ENCODE results near the gene SLIT3.
A peak's percentile ranks its signal among the peaks of the same experiment; 100 is the strongest.

The SLIT3 gene

DNA sequence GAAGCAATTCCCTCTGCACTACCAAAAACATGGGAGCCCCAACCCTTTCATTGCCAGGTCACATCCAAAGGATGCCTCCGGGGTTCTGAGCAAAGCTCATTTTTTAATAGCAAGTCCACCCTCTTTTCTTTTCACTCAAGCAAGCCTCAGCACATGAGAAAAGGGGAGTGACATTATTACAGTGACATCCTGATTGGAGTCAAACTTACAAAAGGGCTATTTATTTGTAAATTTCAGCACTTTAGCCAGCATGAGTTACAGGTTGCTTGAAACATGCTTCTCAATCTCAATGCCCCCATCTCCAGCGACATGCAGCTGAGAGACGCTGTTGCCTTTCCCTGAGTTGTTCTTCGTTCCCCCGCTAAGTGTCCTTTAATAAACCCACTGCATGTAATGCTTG lies 483.3 kb downstream of the SLIT3 start:
- no peak for DNase-seq
- TF ChIP-seq GATA1 (IDR thresholded peaks at IDR 0.05; ENCODE audit: low read depth, low read length): no peak
- no peak for TF ChIP-seq POLR2A (IDR thresholded peaks at IDR 0.05; ENCODE audit: low read length)

DNA sequence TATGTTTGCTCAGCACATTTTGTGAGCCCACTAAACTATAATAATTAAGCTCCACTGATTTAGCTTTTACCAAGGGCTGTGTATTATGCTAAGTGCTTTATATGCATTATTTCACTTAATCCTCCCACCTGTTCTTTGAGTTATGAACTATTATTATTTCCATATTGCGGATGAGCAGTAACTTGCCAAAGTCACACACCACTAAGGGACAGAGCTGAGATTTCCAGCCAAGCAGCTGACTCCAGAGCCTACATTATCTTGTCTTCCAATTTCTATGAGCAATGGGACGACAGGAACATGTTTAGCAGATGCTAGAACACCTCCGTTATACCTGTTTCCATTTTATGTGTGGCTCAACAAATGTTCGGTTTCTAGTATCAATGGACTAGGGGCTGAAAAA lies 484.3 kb downstream of the SLIT3 start:
- no peak for TF ChIP-seq GATA1 (IDR thresholded peaks at IDR 0.05; ENCODE audit: low read depth, low read length)
- TF ChIP-seq POLR2A (IDR thresholded peaks at IDR 0.05; ENCODE audit: low read length): no peak
- no peak for DNase-seq

DNA sequence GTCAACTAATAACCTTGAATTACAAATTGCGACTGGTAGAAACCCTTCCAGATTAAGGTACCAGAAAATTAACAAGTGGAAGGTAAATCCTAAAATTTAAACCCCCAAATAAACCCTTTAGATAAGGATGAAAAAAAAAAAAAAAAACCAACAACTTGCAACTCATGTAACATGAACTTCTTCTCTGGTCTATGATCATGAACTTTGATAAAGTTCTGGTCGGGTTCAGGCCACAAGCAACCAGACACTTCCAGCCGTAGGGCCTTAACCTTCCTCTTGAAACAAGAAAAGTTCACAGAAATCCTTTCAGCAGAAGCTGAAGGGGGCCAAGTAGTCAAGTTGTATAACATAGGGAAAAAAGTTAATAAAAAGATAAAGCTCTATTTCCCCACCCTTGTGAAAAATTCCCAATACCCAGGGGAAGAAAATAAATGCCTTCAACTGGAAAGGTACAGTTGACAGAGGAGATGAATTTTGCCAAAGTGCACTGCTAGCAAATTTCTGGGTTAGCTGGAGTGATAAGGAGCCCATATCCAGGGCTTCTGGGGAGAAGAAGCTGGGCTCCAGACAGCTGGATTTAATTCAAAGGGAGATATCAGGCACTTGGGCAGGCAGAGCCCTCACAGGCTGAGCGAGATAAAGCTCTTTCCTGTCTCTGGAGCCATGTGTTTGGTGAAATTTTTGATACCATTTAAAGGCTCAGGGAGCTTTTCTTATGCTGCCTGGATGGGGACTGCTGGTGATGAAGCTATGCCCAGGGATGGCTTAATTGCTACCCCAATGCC lies 487.6 kb downstream of the SLIT3 start:
- peak; percentile 90 to 96 for DNase-seq
- TF ChIP-seq GATA1 (IDR thresholded peaks at IDR 0.05; ENCODE audit: low read depth, low read length) (peak; percentile 71), POLR2A (IDR thresholded peaks at IDR 0.05; ENCODE audit: low read length) (peak; percentile 38)

DNA sequence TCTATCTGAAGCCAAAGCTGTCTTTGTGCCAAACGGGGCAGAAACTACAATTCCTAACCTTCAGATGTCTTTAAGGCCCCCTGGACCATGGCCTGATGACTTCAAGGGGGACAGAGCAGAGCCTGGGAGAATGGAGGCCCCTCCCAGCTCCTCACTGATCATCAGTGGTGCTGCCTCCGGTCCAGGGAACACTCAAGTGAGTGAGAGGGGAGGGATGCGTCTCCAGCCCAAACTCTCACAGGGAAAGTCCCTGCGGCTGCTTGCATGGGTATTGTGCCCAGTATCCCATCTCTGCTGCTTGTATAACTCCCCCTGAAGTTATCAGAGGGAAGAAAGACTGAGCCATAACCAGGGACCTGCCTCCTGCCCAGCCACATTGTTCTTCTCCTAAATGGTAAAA lies 490.3 kb downstream of the SLIT3 start:
- TF ChIP-seq GATA1 (IDR thresholded peaks at IDR 0.05; ENCODE audit: low read depth, low read length): no peak
- no peak for TF ChIP-seq POLR2A (IDR thresholded peaks at IDR 0.05; ENCODE audit: low read length)
- no peak for DNase-seq

DNA sequence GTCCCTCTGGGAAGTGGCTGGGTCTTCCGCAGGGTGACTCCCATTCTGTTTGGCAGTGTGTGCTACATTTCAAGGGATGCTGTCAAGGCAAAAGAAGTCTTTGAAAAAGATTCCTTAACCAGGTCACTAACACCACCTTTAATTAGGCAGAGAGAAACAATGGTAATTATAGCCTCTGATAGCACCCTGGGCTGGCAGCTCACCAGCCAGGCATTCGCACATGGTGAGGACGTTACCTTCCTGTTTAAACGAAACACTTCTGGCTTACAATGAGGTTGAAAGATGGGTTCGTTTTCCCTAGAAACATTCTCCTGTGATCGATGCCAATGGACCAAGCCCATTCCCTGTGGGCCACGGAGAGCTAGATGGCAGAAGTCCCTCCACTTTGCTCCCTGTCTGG lies 491.7 kb downstream of the SLIT3 start:
- DNase-seq: no peak

DNA sequence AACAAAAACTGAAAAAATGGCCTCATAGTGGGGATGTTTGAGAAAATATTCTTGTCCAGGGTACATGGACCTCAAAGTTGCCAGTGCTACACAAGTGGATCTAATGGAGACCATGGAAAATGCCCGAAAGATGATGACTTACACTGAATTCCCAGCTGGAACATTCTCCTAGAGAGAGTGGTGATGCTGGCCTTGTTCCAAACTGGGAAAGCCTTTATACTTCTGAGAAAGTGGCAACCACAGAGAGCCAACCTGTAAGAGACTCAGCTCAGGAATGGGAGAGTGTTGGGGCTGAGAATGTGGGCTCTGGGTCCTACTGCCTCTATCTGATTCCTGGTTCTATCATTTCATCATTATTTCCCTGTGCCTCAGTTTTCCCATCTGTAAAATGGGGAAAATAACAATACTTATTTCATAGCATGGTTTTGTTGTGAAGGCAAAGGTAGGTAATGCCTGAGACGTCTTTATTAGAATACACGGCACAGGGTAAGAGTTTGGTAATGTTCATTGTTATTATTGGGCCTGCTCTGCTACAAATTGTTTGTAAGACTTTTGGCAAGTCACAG lies 492.8 kb downstream of the SLIT3 start:
- TF ChIP-seq POLR2A (IDR thresholded peaks at IDR 0.05; ENCODE audit: low read length): no peak
- no peak for DNase-seq

More for the DNA sequence above, 491.7 kb downstream of the SLIT3 start:
- TF ChIP-seq POLR2A (IDR thresholded peaks at IDR 0.05; ENCODE audit: low read length) (no peak), GATA1 (IDR thresholded peaks at IDR 0.05; ENCODE audit: low read depth, low read length) (no peak)

DNA sequence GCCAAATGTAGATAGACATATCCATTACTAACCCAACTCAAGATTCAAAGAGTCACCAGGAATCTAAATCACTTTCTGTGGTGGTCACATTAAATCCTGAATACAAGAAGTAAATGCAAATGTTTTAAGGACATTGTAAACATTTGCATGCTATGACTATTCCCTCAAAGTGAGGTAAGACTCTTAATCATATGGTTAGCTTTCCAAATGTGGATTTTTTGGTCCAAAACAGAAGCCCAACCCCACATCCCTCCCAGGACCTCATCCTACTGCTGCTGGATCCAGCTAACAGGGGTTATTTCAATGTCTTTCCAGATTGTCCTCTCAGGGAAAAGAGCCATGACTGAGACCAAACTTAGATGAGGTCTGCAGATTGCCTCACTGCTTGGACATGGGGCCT lies 493.7 kb downstream of the SLIT3 start:
- no peak for DNase-seq
- TF ChIP-seq GATA1 (IDR thresholded peaks at IDR 0.05; ENCODE audit: low read depth, low read length): no peak

DNA sequence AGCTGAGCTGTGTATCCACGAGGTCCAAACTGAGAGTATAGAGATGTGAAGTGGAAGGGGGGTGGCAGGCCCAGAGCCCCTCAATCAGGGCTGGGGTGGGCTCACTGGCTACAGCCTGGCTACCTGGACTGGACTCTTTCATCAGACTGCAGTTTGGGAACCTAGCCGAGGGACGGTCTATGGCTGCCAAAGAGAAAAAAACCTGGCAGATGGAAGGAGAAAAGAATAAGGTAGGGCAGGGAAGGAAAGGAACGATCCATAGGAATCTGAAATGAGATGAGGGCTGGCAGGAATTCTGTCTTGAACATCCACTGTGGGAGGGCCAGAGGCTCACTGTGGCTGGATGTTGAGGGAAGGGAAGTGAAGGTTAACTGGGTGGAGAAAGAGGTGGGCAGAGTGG lies 497.4 kb downstream of the SLIT3 start:
- no peak for DNase-seq
- TF ChIP-seq GATA1 (IDR thresholded peaks at IDR 0.05; ENCODE audit: low read depth, low read length) (no peak), POLR2A (IDR thresholded peaks at IDR 0.05; ENCODE audit: low read length) (no peak)

DNA sequence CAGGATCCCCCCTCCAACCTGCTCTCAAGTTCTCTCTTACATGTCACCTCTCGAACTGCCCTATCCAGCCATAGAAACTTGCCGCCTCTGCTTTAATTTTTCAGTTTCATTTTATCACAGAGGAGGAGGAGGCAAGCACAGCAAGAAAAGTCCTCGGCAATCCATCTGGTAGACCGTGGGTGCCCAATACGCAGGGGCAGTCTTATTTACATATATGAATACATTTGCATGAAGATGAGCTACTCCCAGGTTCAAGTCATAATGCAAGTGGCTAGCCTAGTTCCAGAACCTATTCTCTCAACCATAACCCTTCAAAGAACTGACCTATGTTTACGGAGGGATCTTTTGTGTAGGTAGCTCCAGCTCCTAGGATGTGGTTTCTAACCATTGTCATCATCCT lies 498.6 kb downstream of the SLIT3 start:
- no peak for DNase-seq
- TF ChIP-seq GATA1 (IDR thresholded peaks at IDR 0.05; ENCODE audit: low read depth, low read length): no peak

DNA sequence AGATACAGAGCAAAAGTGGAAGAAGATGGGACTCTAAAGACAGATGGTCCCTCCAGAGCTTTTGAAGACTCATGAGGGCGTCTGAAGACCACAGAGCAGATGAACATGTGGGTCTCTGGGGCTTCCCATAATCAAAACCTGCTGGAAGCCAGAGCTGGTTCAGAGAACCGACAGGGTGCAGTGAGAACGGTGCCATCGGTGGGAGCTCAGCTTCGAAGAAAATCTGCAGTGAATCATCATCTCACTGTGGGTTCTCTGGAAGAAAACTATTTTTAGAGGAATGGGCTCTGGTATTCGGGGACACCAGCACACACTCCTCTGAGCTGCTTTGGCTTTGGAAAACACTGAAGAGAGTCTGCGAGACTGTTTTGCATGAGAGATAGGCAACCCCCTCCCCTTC lies 499.4 kb downstream of the SLIT3 start:
- DNase-seq: no peak
- TF ChIP-seq POLR2A (IDR thresholded peaks at IDR 0.05; ENCODE audit: low read length) (no peak), GATA1 (IDR thresholded peaks at IDR 0.05; ENCODE audit: low read depth, low read length) (no peak)

DNA sequence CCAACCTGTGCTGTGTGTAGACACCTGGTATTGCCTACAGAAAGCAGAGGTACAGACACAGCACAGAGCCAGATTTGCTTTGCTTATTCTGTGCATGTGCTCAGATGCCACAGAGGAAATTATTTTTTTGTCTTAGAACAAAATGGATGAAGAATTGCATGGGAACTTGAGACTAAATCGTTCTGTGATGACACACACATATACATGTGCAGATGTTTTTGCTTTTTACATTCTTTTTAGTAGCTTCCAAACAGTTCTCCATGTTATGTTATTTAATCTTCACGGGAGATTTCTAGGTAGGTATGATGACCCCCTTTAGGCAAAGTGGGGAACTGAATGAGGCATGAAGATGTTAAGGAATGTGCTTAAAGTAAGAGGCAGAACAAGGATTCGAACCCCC lies 500.2 kb downstream of the SLIT3 start:
- TF ChIP-seq GATA1 (IDR thresholded peaks at IDR 0.05; ENCODE audit: low read depth, low read length) (no peak), POLR2A (IDR thresholded peaks at IDR 0.05; ENCODE audit: low read length) (no peak)
- no peak for DNase-seq

DNA sequence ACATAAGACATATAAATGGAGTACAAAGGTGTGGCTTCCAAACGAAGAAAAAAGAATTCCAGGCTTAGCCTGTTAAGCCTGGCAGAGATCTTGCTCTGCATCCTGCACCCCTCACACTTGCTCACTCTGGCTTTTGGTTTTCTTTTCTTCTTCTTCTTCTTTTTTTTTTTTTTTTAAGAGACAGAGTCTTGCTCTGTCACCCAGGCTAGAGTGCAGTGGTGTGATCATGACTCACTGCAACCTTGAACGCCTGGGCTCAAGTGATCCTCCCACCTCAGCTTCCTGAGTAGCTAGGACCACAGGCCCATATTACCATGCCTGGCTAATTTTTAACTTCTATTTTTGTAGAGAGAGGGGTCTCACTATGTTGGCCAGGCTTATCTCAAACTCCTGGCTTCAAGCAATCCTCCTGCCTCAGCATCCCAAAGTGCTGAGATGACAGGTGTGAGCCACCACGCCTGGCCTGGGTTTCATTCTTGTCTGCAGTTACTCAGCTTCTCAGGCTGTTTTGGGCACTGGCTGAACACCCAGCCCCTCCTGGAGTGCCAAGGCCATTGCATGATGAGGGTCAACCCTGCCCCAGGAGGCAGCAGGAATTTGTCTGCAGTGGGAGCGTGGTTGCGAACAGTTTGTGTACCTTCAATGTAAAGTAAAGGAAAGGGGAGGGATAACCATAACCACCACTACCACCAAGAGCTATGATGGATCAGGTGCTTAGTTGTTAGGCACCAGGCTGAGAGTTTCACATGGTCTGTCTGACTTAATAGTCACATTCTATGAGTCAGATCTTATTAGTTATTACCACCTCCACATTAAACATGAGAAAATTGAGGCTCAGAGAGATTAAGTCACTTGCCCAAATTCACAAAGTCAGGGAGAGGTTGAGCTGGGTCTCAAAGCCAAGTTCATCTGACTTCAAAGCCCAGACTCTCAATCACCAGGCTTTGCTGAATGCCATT lies 502.6 kb downstream of the SLIT3 start:
- DNase-seq: peak in 1 of 2 experiments; percentile 9
- TF ChIP-seq GATA1 (IDR thresholded peaks at IDR 0.05; ENCODE audit: low read depth, low read length): no peak
- no peak for TF ChIP-seq POLR2A (IDR thresholded peaks at IDR 0.05; ENCODE audit: low read length)

DNA sequence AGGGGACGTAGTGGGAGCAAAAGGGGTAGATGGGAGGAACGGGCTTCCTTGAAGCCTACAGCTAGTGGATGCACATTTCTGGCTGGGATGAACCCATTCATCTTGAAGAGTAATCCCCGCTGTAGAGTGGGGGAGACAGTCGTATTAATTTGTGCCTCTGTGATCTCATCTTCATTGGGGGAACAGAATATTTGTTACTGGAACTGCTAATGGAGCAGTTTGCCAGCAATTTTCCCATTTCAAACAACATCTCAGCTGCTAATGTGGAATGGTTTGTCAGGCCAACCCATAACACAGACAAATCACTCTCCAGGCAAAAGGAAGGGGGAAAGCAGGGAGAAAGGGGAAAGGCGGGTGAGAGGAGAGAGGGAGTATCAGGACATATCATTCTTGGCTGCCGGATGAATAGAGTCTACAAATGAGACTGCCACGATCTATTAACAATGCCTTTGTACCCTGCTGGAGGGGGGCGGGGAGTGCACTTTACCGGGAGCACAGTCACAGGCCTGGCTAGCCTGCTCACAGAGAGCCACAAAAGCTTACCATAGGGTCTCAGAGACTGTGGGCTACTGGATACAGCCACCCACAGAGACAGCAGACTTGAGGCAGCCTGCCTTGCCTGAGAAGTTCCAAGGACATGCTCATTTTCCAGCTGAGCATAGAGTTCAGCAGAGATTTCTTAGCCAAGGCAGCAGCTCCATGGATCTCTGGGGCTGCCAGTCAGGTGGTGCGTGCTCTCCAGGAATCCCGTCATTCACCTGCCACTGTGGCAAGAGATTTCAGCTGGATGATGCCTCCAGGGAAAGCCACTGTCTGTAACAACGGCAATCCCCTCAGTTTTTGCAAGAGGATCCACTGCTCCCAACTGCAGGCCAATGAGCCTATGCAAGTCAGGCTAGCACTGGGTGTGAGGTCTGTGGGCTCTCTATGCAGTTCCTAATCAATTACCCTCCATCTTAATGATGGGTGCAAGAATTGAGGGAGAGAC lies 504.1 kb downstream of the SLIT3 start:
- DNase-seq: no peak
- no peak for TF ChIP-seq GATA1 (IDR thresholded peaks at IDR 0.05; ENCODE audit: low read depth, low read length)
- TF ChIP-seq POLR2A (IDR thresholded peaks at IDR 0.05; ENCODE audit: low read length): no peak

Measured in erythroblast (primary cell).